HL-60 (cell line): ENCODE results near the gene ZNF500.

Source experiments
- DNase-seq, 2 experiments: peaks; one replicate each; pipeline ENCODE4 v3.0.0-alpha.2; 2010 to 2020; ENCODE audit warnings: low read depth in 1 of 2, low spot score in 1 of 2
- H3K27ac ChIP-seq: fragments of 250-450 bp; sonication (Bioruptor Pico); replicated peaks from 2 replicates; pipeline ENCODE4 v1.5.1; 2020; ENCODE audit warnings: mild to moderate bottlenecking, moderate library complexity
- H3K27me3 ChIP-seq: fragments of 250-450 bp; sonication (Bioruptor Pico); 2 replicates; pipeline ENCODE4 v1.5.1; 2021; ENCODE audit warnings: mild to moderate bottlenecking, moderate library complexity; ENCODE audit not compliant: insufficient read depth, poor library complexity, severe bottlenecking
- H3K4me3 ChIP-seq: replicated peaks from 2 replicates; pipeline ENCODE4 v1.5.1; 2011; ENCODE audit warnings: mild to moderate bottlenecking, control low read depth, low read length; ENCODE audit not compliant: insufficient read depth
- CTCF ChIP-seq: IDR thresholded peaks from one replicate; pipeline ENCODE4 v1.5.1; 2011; ENCODE audit warnings: low read length, control low read depth, inconsistent platforms; ENCODE audit not compliant: insufficient read depth
- GABPA ChIP-seq: IDR thresholded peaks from 2 replicates; pipeline ENCODE4 v1.6.1; 2012; ENCODE audit warnings: low read depth
- POLR2AphosphoS5 ChIP-seq: IDR thresholded peaks from 2 replicates; pipeline ENCODE4 v1.6.1; 2012; ENCODE audit warnings: low read depth
- REST ChIP-seq: IDR thresholded peaks from 2 replicates; pipeline ENCODE4 v1.6.1; 2012; ENCODE audit warnings: low read depth; ENCODE audit not compliant: insufficient replicate concordance
- SPI1 ChIP-seq: IDR thresholded peaks from 2 replicates; pipeline ENCODE4 v1.6.1; 2012; ENCODE audit warnings: low read depth, mild to moderate bottlenecking, borderline replicate concordance

ZNF500 gene

GRCh38 chr16:4754865-4755264 is 12.1 kb downstream of the ZNF500 start:
- no peak for DNase-seq
- H3K4me3 ChIP-seq: no peak overlapping the region
- no peak overlapping the region for H3K27ac ChIP-seq
- no peak for TF ChIP-seq POLR2AphosphoS5
- TF ChIP-seq CTCF: no peak
- TF ChIP-seq GABPA: no peak
- no peak for TF ChIP-seq SPI1
- no peak for TF ChIP-seq REST
- no peaks in the 10 kb centered on the region for H3K27me3 ChIP-seq

GRCh38 chr16:4753227-4753626 is 13.7 kb downstream of the ZNF500 start:
- TF ChIP-seq GABPA (no peak), CTCF (no peak), POLR2AphosphoS5 (no peak), REST (no peak), SPI1 (no peak)
- Histone ChIP-seq H3K4me3 (no peak overlapping the region), H3K27ac (no peak overlapping the region), H3K27me3 (no peaks in the 10 kb centered on the region)
- DNase-seq: no peak

- no peak overlapping the region for H3K4me3 ChIP-seq
- no peak overlapping the region for H3K27ac ChIP-seq
- no peaks in the 10 kb centered on the region for H3K27me3 ChIP-seq
- DNase-seq: no peak
- TF ChIP-seq CTCF (no peak), REST (no peak), GABPA (no peak), POLR2AphosphoS5 (no peak), SPI1 (no peak)
These were observed 14.4 kb downstream of the ZNF500 start for GRCh38 chr16:4752351-4753100.
